Hippocampal formation (tissue), 2 donors: Measurements from ENCODE around the gene CYTH1.

Experiments used
- DNase-seq, 2 donors: peaks; one replicate each; lab custom pipeline; 2025; lab: John Stamatoyannopoulos, UW

CYTH1 gene

GRCh38 chr17:78670850-78671725, 111.0 kb downstream of the CYTH1 start:
- no peak for DNase-seq

- DNase-seq: no peak
These were observed 112.0 kb downstream of the CYTH1 start for GRCh38 chr17:78669975-78670518.

- DNase-seq: no peak
These were observed 112.7 kb downstream of the CYTH1 start for GRCh38 chr17:78669256-78669974.

- DNase-seq: no peak
These were observed 113.2 kb downstream of the CYTH1 start for GRCh38 chr17:78668847-78669246.

- DNase-seq: no peak
These were observed 114.1 kb downstream of the CYTH1 start for GRCh38 chr17:78667741-78668640.

GRCh38 chr17:78667091-78667490, 115.0 kb downstream of the CYTH1 start:
- no peak for DNase-seq

- no peak for DNase-seq
These were observed 115.8 kb downstream of the CYTH1 start for GRCh38 chr17:78665952-78666920.

- DNase-seq: no peak
These were observed 116.6 kb downstream of the CYTH1 start for GRCh38 chr17:78665387-78665951.

- DNase-seq: no peak
These were observed 117.3 kb downstream of the CYTH1 start for GRCh38 chr17:78664476-78665386.

GRCh38 chr17:78661093-78661770, 120.8 kb downstream of the CYTH1 start:
- no peak for DNase-seq

GRCh38 chr17:78659546-78659945, 122.5 kb downstream of the CYTH1 start:
- DNase-seq: no peak

- no peak for DNase-seq
These were observed 123.7 kb downstream of the CYTH1 start for GRCh38 chr17:78658281-78658785.

- DNase-seq: no peak
These were observed 126.7 kb downstream of the CYTH1 start for GRCh38 chr17:78655251-78655940.

- DNase-seq: no peak
These were observed 127.7 kb downstream of the CYTH1 start for GRCh38 chr17:78654325-78654724.

- DNase-seq: no peak
These were observed 128.7 kb downstream of the CYTH1 start for GRCh38 chr17:78653382-78653781.

- no peak for DNase-seq
These were observed 129.2 kb downstream of the CYTH1 start for GRCh38 chr17:78652913-78653312.

- DNase-seq: no peak
These were observed 130.0 kb downstream of the CYTH1 start for GRCh38 chr17:78652024-78652423.

- no peak for DNase-seq
These were observed 130.5 kb downstream of the CYTH1 start for GRCh38 chr17:78651554-78651953.
